HG03064 (cell line): ENCODE data around the gene FLVCR2.
"Not testable (repeated sequence)": the region's sequence is repeated elsewhere in the genome, so short reads cannot be mapped to it uniquely, and the experiment has no call there.

ENCODE experiments used
- ATAC-seq: cut with Tn5 transposase; IDR thresholded peaks from one replicate; pipeline ENCODE4 v1.9.1; 2021; ENCODE audit warnings: low read depth; ENCODE audit not compliant: unreplicated experiment

Gene FLVCR2

DNA sequence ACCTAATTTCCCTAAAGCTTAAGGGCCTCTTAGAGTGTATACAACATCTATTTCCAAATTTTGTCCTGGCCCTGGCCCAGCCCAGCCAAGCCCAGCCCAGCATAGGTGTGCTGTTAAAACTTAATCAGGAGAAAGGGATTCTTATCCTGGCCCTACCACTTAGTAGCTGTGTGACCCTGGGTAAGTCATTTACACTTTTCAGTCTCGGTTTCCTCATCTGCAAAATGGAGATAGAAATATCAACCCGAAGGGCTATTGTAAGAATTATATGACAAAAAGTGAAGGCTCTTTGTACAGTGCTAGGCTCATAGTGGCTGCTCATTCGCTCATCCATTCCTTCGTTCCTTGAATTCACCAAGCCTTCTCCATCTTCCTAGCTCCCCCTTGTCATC is 81.8 kb downstream of the FLVCR2 start:
- ATAC-seq = no peak

DNA sequence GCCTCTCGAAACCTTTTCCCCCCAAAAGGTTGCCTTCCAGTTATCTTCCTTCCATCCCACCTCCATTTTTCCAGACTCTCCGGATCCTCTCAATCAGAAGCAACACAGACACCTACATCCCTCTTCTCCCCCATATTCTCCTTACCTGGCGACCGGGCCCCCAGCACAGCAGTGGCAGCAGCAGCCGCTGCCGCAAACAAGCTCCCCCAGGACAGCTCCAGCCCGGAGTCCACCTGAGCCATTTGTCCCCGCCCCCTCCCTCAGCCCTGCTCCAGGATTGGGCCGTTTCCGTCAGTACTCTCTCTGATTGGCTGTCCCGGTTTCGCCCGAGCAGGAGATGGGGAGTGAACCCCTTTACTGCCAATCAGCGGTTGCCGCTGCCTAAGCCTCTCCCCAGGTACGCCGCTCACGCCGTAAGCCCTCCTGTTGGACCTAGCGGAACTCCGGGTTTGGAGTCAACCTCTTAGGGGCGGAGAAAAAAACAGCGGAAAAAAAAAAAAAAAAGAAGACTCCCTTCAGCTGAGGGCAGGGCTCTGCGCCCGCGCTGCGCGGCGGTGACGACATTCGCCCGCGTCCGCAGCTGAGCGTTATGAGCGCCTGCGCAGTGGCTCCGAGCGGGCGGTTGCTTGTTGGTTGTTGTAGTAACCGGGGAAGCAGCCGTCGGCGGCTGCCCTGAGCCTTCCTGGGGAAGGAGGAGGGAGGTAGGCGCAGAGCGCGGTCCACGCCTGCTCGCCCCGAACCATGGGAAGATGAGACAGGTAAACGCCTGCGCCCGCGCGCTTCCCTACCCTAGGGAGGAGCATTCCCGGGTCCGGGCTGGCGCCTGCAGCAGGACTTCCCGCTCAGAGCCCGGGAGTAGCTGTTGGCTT is 82.4 kb downstream of the FLVCR2 start, which contains the start of the genes ERG28 and TTLL5:
ERG28 (minus strand) TSS at position 247 of the 869 bp plus-strand sequence. CDS start 3,374 bp downstream, outside the sequence.
TTLL5 (plus strand) TSS at position 617 of the 869 bp plus-strand sequence. CDS start 1,904 bp downstream, outside the sequence.
- ATAC-seq = peak; percentile 98

DNA sequence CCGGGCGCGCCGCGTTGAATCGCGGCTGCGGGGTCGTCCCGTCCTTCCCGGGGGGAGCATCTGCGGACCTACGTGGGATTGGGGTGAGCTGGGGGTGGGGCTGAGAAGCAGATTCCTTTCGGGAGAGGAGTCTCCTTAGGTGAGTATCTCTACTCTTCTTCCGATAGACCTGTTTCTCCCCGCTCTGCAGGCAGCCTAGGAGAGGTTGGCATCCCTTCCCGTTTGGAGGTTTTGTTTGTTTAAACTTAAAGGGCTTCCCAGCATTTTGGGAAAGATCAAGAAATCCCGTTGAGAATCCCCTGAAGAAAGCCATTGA is 83.0 kb downstream of the FLVCR2 start:
- no peak for ATAC-seq

DNA sequence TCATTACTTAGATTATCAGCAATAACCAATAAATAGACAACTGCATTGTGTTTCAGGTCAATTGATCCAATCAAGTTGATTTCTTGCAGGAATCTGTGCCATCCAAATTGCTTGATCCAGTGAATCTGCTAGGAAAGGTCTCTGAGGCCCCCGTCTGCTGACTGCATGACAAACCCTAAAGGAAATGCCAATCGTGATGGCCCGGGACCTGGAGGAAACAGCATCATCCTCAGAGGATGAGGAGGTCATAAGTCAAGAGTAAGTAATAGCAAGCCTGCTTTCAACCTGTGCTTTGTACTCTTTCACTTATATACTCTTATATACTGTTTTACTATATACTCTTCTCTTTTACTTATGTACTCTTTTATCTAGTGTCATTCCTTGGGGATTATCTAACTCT is 84.5 kb downstream of the FLVCR2 start:
- no peak for ATAC-seq

DNA sequence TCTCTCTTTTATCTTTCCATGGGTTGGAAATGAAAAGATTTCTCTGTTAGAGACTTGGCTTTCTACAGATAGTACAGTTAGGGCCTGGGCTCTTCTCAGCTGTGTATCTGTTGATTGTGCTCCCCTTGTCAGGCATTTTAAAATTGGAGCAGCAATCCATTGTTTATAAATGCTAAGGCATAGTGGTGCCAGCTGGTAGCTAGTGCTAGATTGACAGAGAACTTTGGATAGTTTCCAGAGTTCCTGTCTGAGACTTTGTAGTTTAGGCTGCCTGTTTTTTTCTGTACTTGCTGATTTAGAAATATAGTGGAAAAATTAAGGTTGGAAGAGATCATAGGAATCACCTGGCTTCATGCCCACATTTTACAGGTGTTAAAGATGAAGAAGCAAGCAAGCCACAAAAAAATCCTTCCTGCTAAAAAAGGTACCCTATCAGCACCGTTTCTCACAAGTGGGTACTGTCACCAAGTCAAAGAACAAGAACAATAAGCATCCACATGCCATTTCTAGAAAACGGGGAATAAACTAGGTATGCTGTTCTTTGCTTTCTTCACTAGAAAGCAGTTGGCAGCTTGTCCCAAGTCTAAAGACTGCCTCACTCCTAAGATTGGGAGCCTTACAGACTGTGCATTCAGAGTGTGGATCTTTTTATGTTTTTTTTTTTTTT is 88.8 kb downstream of the FLVCR2 start:
- no peak for ATAC-seq

DNA sequence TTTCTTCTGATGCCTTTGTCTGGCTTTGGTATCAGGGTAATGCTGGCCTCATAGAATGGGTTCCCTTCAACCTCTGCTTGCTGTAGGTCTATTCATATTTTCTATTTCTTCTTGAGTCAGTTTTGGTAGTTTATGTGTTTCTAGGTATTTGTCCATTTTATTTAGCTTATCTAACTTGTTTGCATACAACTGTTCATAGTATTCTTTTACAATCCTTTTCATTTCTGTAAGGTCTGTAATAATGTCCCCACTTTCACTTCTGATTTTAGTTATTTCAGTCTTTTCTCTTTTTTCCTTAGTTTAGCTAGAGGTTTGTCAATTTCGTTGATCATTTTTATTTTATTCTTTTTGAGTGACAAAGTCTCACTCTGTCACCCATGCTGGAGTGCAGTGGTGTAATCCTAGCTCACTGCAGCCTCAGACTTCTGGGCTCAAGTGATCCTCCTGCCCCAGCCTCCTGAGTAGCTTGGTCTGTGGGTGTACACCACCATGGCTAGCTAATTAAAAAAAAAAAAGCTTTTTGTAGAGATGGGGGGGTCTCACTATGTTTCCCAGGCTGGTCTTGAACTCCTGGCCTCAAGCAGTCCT is 94.3 kb downstream of the FLVCR2 start:
- no peak for ATAC-seq

DNA sequence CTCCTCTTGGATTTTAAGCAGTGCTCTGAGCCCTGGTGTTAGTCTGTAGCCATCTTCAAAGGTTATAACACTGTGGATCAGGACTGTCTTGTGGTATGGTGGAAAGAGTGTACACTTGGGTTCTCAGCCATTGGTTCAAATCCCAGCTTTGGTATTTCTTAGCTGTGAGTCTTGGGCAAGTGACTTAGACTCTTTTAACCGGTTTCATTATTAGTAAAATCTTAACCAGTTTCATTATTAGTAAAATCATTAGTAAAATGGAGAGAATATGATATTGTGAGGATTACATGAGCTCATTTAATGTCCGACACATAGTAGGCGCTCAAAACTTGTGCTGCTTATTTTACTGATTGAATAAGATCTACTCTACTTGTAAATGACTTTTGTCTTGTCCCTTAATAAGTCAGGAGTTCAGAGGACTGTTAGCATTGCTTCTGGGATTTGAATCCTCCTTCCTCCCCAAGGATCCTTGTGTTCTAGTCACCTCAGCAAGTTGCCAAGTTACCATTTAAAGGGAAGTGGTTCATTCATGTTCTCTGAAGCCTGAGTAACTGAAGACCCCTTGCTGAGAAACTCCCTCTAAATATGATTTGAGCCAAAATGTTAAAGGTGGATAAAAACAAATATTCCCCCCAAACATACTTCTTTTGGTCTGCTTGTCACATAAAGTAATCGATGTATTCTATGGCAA is 95.1 kb downstream of the FLVCR2 start:
- peak; percentile 38 for ATAC-seq

DNA sequence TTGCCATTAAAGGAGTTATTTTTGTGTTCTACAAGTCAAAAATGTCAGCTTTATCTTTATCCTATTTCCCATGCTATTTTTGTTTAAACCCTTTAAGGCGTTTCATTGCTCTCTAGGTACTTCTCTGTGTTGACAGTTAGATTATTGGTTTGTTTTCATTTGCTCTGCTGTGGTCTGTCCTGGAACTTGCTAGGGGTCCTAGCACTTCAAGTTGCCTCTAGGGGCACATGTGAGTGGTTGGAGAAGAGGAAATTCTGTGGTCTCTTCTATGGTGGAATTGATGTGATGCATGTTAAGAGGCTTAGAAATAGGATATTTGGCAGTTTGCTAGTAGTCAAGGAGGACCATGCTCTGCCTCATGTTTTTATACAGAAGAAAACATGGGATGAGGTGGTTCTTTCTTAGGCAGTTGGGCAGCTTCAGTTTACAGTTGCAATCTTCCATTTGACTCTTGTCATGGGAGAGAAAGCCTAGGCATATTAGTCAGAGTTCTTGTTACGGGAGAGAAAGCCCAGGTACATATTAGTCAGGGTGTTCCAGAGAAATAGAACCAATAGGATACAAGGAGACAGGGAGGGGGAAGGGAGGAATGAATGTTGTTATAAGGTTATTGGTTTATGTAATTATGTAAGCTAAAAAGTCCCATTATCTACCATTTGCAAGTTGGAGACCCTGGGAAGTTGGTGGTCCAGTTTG is 97.0 kb downstream of the FLVCR2 start:
- no peak for ATAC-seq

DNA sequence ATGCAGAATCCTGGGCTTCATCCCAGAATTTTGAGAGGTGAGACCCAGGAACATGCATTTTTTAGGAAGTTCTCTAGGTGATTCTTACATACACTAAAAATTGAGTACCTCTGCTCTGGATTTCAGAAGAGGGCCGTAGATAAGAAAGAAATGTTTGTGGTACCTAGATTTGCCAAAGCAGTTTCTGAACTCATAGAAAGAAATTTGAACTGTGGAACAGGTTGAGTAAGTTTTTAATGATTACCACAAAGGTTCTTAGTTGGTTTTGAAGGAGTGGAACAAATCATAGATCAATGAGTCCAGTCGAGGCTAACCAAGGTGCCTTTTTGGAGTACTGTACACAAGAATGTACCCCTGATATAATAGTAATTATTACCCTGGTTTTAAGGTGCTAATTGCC is 107.5 kb downstream of the FLVCR2 start:
- no peak for ATAC-seq

DNA sequence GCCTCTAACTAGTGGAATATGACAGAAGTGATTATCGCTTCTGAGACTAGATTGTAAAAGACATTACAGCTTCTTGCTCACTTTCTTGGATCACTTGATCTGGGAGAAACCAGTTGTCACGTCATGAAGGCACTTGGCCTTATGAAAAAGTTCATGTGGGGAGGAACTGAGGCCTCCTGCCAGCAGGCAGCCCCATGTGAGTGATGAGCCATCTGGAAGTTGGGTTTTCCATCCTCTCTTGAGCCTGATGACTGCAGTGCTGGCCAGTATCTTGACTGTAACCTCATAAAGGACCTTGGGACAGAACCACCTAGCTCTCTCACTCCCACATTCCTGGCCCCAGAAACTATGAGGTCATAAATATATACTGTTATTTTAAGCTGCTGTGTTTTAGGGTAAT is 110.6 kb downstream of the FLVCR2 start:
- ATAC-seq = no peak

DNA sequence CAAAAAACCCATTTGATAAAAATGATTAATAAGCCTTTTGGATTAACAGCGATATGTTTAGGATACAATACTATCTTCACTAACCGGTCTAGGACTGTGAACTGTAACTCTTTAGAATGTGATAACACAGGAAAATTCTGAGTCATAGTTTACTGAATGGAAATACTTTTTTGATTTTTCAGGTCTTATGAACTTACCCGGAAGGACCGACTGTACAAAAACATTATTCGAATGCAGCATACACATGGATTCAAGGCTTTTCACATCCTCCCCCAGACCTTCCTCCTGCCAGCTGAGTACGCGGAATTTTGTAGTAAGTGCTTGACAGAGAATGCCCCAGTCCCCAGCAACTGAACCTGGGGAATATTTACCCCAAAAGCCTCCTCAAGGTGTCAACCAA is 111.6 kb downstream of the FLVCR2 start:
- ATAC-seq = no peak

DNA sequence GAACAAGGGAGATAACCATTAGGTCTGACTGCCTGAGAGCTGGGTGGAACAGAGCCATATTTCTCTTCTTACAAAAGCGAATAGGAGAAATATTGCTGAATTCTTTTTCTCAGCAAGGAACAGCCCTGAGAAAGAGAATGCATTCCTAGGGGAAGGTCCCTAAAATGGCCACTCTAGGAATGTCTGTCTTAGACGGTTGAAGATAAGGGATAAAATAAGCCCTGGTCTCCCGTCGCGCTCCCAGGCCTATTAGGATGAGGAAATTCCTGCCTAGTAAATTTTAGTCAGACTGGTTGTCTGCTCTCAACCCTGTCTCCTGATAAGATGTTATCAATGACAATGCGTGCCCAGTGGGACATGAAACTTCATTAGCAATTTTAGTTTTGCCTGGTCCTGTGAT is 116.6 kb downstream of the FLVCR2 start:
- ATAC-seq = not testable (repeated sequence)

DNA sequence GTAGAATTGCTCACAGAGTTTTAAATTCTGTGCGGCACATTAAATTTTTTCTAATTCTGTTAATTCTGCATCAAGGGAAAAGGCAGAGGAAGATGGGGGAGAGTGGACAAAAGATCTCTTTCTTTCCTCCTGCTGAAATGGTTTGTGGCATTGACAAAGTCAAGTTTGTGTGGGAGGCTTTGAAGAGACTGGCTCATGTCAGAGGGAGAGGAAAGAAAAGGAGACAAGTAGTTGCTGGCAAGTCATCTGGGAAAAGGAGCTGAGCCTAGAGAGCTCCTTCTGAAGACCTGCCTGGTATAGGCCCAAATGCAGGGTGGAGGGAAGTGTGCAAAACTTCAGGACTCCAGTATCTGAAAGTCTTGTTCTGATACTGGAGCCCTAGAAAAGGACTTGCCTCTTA is 119.0 kb downstream of the FLVCR2 start:
- no peak for ATAC-seq
